H4 (cell line): ENCODE measurements around the gene CALML6. TPM values are rescaled to one million over a fixed set of nuclear protein-coding genes. Genes with fewer than 3 reads are reported as not detected.

Experiments
- DNase-seq: peaks from one replicate; pipeline ENCODE4 v3.0.0-alpha.2; 2015; ENCODE audit warnings: low spot score
- total RNA-seq: library from RNA; depleted of rRNA; stranded (reverse); fragments of >200 nt; shearing (Covaris generic); gene quantifications from 2 replicates; pipeline ENCODE4 v1.2.3, GENCODE V29; 2014

Gene CALML6
- total RNA-seq, 1 experiment from 2014 or later, result not detected

DNA sequence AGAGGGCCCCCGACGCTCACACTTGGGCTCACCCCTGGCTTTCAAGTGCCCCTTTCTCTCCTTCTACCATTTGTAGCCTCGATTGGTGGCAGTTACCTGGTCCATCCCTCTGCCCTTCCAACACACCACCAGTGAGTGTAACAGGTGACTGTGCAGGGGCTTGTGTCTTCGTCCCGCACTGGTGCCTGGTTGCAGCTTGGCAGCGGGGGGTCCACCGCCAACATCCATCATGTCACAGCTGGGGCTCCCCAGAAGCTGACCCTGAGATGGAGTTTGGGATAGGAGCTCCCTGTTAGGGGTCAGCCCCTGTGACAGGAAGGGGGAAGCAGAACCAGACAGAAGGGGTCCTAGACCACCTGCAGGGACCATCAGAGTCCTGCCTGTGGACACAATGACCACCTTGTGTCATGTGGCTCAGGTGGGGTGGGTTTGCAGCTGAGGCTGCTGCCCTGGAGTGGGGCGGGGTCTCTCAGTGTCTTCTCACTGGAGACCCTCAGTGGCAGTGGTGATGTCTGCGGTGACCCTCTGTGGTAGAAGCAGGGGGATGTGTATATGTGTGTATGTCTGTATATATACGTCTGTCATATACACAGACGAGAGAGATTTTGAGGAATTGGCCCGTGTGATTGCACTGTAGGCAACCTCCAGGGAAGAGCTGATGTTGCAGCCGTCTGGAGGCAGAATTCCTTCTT, 3.6 kb upstream of the CALML6 start:
- DNase-seq, result no peak

DNA sequence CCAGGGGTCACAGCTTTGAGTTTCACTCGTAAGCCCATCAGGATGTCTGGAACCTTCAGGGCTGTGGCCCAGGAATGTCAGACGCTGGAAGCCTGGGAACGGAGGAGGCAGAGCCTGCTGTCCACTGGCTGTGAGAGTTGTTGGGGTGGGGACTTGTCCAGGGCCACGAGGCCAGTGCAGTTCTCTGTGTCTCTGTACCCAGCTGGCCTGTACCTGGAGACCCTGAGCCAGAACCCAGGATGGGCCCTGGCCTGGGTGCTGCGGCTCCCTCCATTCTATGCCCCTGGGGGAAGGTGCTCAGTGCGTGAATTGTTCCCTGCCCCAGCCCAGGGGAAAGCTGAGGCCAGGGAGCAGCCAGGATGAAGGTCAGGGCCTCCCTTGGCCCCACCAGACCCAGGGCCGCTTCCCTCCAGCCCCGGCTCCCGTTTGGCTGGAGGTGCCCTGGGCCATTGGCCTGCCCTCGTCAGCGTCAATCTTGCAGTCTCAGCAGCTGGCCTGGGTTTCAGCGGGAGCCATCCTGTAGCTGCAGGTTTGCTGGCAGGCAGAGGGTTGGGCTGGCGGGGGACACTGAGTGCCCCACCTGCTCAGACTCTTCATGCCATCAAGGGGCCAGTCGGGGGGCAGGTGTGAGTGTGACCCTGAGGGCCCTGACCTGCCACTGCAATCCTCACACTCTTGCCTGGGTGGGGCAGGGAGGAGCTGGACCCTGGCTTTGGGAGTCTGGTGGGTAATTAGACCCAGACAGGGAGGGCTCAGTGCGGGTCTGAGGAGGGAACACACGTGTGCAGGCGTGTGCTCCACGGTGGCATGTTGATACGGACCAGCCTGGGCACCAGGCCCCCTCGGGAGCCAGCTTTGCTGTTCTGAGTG, 724 bp upstream of the CALML6 start:
- DNase-seq, result no peak

DNA sequence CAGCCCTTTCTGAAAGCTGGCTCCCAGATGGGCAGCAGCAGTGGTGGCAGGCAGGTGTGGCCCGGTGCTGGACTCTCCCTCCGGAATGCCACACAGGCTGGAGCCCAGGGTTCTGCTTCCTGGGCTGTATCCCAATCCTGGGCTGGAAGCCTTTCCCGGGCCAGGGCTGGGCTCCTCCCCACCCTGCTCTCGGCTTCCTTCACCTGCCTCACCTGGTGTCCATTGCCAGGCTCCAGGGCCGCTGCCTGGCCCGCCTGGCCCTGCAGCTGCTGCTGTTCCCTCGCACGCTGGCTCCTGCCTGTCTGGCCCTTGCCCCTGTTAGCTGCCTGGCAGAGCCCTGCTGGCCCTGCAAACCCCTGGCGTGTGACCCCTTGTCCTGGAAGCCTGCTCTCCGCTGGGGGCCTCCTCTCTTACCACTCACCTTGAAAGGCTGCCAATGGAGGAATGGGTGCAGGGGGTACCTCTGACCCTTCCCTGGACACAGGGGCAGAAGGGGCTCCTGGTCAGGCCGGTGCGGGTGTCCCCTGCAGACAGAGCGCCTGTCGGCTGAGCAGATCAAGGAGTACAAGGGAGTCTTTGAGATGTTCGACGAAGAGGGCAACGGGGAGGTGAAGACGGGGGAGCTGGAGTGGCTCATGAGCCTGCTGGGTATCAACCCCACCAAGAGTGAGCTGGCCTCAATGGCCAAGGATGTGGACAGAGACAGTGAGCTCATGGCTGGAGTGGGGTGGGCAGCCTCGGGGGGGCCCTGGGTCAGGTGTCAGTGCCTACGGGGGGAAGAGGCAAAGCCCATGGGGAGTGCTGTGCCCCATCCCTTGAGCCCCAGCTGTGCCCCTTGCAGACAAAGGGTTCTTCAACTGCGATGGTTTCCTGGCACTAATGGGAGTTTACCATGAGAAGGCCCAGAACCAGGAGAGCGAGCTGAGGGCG, 1.1 kb downstream of the CALML6 start:
- DNase-seq, result no peak

DNA sequence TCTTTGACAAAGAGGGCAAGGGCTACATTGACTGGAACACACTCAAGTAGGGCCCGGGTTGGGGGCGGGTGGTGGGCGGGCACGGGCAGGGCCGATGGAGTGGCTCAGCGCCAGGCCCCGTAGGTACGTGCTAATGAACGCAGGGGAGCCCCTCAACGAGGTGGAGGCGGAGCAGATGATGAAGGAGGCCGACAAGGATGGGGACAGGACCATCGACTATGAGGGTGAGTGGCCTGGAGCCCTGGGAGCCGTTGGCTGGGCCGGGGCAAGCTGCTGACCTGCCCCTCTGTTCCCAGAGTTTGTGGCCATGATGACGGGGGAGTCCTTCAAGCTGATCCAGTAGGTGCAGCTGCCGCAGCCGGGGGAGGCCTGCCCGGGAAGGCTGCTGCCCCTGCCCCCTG, 1.8 kb downstream of the CALML6 start:
- no peak for DNase-seq

DNA sequence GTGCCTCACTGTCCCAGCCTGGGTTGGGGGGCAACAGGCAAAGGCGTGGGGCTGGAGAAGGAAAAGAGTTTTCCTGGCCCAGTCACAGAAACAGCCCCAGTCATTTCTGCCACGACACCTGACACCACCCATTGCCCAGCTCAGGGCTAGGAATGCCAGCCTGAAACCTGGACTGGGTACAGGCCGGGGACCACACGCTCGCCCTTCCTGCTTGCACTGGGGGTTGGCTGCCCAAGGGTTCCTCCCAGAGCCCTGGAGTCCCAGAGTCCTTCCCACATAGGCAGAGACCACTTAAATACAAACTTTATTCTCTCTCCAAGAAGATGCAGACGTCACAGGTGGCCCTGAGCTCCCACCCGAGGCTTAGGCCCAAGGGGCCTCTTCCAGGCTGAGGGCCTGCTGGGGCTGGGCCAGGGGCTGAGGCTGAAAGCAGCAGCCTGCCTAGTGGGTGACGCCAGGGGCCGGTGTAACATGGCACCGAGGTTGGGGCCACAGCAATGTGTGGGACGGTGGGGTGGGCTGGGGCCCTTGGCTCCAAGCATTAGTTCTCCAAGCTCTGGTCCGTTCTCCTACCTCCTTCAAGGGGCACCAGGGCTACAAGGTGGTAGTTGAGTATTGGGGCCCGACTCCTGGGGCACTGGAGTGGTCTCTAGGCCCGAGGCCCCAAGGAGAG, 2.4 kb downstream of the CALML6 start:
- DNase-seq, result no peak

DNA sequence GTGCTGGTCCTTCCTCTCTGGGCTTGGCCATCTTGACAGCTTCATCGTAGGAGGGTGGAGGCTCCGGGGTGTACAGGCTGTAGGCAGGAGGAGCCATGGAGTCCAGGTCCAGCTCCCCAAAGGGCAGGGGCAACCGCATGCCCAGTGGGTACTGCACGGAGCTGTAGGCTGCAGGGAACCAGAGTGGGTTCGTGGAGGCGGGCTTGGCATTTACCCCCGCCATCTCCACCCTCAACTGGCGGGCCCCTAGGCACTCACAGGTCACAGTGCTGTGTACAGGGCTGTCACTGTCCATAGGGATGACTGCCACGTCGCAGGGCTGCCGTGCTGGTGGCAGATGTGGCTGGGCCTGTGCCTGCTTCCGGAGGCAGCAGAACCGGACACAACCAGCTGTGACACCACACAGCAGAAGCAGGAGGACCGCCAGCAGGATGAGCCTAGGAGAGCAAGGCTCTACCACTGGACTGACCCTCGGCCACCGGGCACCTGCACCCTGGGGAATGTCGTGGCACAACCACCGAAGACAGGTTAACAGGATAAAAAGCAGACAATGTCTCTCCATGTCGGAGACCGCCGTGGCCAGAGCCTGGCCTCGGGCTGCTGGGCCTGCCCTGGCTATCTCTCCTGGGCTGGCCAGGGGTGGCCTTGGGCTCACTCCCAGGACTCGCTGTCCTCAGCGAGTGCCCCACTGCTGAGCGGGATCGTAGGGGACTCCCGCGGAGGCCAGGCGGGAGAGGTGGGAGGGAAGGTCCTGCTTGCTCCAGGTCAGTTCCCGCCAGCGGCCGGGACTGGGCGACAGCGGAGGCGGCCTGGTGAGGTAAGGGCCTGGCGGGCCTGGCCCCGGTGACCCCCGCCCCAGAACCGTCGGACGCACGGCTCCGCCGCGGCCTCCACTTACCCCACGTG, 3.2 kb downstream of the CALML6 start:
- no peak for DNase-seq

DNA sequence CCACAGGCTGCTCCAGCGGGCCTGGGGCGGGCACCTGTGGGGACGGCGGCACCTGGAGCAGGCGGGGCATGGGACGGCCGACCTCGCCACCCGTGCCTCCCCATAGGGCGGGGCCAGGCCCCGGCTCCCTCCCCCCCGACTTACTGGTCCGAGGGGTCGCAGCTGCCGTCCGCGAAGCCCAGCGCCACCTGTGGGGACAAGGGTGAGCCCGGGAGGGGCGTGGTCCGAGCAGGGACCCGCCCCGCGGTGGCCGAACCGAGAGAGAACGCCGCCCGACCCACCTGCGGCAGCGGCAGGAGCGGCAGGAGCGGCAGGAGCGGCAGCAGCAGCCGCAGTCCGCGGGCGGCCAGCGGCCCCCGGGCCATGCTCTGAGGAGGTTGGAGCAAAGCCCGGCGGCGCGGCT, 3.8 kb downstream of the CALML6 start, which contains the start of gene TMEM52:
Gene TMEM52, minus strand, starts transcription at position 379 of the 403 bp plus-strand sequence. Its CDS starts 14 bp downstream, at position 365.
- DNase-seq, result no peak

DNA sequence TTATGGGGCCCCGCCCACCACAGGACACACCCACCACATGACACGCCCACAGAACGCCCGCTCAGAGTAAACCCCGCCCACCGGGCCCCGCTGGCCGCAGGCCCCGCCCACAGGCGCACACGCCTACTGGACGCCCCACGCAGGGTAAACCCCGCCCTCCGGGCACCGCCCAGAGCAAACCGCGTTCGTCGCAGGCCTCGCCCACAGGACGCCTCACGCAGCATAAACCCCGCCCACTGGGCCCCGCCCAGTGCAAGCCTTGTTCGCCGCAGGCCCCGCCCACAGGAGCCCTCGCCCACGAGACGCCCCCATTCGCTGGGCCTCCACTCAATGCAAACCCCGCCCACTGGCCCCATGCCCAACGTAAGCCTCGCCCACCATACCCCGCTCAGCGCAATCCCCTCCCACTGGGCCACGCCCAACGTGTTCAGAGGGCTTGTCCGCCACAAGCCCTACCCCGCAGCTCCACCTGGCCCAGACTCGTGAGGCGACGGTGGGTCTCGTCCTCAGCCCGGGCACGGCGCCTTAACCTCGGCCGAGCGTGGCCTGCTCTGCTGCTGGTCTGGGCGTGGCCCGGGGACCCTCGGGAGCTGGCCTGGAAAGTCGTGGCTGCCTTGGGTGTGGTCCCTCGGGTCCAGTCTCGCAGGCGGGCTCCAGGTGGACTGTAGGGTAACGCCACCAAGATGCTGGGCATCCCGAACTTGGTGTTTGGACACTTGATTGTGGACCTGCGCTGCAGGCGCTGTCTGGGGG, 4.4 kb downstream of the CALML6 start:
- peak; percentile 87 for DNase-seq

DNA sequence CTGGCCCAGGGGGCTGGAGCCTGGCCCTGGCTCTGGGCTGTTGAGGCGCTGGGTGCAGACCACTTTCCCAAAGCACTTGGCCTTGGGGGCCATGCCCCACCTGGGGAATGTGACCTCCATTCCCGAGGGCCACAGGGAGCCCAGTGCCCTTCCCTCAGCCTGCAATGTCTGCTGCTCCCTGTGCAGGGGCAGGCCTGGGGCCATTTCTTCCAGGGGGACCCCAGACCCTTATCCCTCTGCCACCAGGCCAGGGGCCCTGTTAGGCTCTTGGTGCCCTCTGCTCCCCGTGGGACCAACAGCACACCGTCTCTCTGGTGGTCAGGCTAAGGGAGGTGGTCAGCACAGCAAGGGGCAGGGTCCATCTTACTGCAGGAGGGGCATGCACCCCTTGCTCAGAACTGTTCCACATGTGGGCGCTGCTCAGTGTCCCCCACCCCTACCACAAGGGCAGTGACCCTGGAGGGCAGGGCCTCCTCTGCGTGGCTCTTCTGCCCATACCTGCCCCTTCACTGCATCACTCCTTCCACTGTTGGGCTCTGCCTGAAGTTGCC, 5.1 kb downstream of the CALML6 start:
- DNase-seq, result no peak

DNA sequence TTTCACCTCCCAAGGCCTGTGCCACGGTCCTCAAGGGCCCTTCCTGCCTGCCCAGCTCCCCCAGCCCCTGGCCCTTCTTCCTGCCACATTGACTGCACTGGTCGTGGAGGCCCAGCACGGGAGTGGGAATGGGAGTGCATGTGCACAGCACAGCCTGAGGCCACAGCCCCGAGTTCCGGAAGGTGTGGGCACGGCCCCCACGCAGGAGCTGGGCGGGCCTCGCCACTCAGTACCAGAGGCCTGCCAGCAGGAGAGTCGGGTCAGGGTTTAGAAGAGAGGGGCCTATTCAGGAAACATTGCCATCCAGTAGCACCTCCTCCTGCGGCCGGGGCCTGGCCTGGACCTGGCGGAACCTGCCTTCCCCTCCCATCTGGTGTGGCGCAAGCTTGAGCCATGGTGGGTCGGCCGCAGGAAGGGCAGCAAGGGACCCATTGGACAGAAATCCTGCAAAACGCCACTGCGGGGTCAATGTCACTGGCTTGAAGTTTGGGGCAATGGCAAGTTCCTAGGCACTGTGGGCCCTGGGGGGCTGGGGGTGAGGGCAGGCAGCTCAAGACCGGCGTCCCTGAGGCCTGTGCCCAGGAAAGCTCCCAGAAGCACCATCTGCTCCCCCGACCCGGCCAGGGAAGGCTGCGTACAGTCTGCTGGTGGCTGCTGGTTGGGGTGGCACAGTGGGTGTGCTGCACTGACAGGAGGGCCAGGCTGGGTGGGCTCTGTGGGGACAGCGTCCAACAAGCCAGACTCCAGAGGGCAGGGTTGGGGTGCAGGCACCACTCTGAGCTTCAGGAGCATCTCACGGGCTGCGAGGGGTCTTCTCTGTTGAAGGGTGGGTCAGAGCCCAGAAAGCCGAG, 5.8 kb downstream of the CALML6 start:
- no peak for DNase-seq

DNA sequence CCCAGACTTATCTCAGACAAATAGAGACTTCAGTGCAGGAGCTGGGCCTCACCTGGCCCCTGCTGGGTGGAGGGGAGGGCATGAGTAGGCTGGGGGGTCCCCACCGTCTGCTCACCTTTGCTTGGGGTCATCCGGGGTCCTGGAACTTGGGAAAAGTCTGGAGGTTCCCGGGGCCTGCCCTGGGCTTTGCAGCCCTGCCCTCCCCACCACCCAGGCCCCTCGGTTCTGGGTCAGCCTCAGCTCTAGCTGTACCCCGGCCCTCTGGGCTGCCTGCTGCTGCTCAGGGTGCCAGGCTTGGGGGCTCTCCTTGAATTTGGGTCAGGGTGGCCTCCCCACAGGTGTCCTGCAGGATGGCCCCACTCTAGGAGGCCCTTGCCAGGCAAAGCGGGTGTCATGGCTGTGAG, 6.4 kb downstream of the CALML6 start:
- no peak for DNase-seq

DNA sequence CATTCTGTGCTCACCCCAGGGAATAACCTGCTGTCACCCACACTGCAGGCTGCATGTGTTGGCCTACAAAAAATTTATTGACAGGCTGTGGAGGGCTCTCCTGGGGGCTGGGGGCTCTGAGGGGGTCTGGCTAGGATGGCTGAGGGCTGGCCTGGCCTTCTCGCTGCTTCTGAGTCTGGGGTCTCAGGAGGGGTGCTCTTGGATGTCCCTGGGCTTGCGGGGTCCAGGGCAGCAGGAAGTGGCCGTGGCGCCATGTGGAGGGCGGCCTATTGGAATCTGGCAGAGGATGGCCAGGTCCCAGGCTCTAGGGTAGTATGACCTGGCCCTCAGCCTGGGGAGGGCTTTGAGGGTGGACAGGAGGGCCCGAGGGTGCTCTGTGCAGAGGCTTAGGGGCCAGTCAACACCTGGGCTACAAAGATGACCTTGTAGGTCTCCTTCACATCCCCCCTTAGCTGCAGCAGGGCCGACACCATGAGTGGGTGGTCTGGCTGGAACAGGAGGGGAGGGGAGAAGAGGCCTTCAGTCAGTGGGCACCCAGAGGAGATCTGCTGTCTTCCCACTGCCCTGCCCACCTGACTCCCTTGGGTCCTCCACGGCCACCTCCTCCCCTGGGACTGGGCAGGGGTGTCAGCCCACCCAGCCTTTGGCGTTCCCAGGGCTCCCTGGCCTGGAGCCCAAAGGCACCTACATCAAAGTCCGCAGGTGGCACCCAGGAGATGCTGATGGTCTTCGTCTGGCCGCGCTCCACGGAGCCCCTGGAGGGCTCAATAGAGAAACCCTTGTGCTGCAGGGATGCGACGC, 7.0 kb downstream of the CALML6 start:
- DNase-seq, result no peak

DNA sequence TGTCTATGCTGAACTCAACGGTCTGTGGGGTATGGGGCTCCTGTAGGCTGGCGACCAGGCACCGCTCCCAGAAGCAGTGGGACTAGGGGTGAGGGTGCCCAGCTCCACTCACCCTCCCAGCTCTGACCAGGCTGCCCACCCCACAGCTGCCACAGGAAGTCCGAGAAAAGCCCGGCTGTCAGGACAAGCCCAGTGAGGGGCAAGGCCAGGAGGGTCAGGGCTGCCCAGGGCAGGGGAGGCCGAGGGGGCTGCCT, 7.6 kb downstream of the CALML6 start:
- no peak for DNase-seq

DNA sequence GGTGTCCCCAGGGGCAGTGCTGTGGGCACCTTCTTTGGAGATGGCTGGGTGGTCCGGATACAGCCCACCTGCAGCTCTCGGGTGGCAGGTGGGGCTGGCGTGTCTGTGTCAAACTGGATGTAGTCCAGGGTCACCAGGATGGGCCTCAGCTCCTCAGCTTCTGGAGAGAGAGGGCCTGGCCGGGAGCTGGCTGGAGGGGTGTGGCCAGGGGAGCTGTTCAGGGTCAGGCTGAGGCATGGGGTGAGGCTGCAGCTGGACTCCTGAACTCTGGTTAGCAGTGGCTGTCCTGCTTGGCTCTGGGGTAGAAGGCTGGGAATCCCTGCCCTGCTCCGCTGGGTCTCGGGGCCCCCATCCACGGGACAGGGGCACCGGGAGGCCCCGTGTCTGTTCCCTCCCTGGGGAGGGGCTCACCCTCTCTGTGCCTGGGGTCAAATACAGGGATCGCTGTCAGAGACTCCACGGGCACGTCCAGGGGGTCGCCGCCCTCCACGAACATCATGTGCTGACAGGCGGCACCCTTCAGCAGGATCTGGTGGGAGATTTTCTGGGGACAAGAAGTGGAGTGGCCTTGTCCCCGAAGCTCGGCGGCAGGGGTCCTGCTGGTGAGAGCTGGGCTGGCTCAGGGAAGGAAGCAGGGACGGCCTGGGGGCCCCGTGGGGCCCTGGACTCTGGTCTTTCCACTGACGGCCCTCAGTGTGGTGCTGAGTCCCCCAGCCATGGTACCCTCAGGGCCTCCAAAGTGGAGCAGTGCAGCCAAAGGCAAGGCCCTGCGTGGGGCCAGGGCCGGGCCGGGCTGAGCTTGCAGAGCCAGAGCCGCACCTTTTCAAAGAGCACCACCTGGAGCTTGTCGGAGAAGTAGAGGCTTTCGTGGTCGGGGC, 8.1 kb downstream of the CALML6 start:
- DNase-seq, result no peak

DNA sequence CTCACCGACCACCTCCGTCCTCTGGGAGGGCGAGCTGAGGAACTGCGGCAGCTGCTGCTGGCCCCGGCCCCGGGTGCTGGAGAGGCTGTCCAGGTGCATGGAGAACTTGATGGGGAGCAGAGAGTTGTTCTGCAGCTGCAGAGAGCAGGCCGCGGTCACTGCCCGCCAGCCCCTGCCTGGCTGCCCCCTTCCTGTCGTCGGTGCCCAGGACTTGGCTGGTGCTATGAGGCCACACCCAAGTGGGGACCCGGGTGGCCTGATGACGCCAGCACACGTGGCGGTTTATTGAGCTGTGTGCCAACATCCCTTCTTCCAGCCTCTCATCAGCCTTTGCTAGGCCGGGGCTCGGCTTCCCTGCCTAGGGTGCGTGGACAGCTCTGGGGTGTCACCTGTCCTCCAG, 9.3 kb downstream of the CALML6 start:
- no peak for DNase-seq

DNA sequence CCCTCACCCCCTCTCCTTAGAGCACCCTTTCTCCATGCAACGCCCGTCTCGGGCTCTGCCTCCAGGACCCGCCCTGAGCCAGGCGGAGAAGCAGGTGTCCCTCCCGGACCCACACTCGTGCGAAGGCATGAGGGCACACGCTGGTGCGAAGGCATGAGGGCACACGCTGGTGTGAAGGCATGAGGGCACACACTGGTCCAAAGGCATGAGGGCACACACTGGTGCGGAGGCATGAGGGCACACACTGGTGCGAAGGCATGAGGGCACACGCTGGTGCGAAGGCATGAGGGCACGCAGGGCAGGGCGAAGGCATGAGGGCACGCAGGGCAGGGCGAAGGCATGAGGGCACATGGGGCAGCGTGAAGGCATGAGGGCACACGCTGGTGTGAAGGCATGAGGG, 9.8 kb downstream of the CALML6 start:
- DNase-seq, result no peak
